Measurements from ENCODE around the gene HSDL1. TPM values are rescaled to one million over a fixed set of nuclear protein-coding genes. Genes with fewer than 3 reads are reported as not detected.
A peak's percentile ranks its signal among the peaks of the same experiment; 100 is the strongest.

HSDL1 gene
- total RNA-seq, 1 donor from 2014 or later = 47.7 TPM

DNA sequence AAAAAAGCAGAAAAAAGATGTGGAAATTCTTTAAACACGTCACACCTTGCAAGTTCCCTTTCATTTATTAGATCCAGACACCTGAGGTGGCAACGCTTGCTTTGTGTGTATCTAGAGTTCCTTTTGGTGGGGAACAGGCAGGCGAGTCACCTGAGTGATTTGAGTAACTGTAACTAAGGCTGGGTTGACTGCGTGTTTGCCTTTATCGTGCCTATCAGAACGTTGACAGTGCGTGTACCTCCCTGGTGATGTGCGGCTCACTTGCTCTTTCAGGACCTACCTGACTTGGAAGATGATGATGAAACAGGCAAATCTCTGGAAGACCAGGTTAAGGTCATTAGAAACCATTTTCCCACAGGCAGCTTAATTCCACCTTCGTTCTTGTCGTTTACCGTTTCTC lies 29.4 kb upstream of the HSDL1 start:
- H3K4me3 Mint-ChIP-seq (ENCODE audit: low read depth) = no peak overlapping the region
- TF ChIP-seq, protein P1, sequence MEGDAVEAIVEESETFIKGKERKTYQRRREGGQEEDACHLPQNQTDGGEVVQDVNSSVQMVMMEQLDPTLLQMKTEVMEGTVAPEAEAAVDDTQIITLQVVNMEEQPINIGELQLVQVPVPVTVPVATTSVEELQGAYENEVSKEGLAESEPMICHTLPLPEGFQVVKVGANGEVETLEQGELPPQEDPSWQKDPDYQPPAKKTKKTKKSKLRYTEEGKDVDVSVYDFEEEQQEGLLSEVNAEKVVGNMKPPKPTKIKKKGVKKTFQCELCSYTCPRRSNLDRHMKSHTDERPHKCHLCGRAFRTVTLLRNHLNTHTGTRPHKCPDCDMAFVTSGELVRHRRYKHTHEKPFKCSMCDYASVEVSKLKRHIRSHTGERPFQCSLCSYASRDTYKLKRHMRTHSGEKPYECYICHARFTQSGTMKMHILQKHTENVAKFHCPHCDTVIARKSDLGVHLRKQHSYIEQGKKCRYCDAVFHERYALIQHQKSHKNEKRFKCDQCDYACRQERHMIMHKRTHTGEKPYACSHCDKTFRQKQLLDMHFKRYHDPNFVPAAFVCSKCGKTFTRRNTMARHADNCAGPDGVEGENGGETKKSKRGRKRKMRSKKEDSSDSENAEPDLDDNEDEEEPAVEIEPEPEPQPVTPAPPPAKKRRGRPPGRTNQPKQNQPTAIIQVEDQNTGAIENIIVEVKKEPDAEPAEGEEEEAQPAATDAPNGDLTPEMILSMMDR (IDR thresholded peaks at IDR 0.05; ENCODE audit: unreplicated experiment) = no peak
- H3K27me3 Mint-ChIP-seq = peaks cover 7% of the 10 kb centered on the region
- H3K36me3 Mint-ChIP-seq (ENCODE audit: insufficient read depth) = peaks cover 1% of the 10 kb centered on the region
- H3K4me1 Mint-ChIP-seq (ENCODE audit: low read depth) = peaks cover 4% of the 10 kb centered on the region
- no peak for DNase-seq (ENCODE audit: low spot score, unreplicated experiment)
- H3K27ac Mint-ChIP-seq = peak overlapping the region; percentile 67
- H3K9me3 Mint-ChIP-seq (ENCODE audit: low read depth) = no peaks in the 10 kb centered on the region

DNA sequence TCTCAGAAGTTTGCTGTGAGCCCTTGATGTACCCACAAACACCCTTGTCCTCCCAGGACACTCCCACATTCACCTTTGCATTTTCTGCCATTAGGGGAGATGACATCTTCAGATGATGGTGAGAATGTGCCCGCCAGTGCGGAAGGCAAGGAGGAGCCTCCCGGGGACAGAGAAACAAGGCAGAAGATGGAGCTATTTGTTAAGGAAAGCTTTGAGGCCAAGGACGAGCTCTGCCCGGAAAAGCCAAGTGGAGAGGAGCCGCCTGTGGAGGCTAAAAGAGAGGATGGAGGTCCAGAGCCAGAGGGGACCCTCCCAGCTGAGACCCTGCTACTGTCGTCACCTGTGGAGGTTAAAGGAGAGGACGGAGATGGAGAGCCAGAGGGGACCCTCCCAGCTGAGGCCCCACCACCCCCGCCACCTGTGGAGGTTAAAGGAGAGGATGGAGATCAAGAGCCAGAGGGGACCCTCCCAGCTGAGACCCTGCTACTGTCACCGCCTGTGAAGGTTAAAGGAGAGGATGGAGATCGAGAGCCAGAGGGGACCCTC lies 24.9 kb upstream of the HSDL1 start:
- Mint-ChIP-seq H3K27ac (no peak overlapping the region), H3K9me3 (ENCODE audit: low read depth) (no peaks in the 10 kb centered on the region), H3K4me3 (ENCODE audit: low read depth) (no peak overlapping the region), H3K4me1 (ENCODE audit: low read depth) (no peaks in the 10 kb centered on the region), H3K27me3 (peaks cover 13% of the 10 kb centered on the region), H3K36me3 (ENCODE audit: insufficient read depth) (no peaks in the 10 kb centered on the region)
- TF ChIP-seq, protein P1 (IDR thresholded peaks at IDR 0.05; ENCODE audit: unreplicated experiment) = no peak
- DNase-seq (ENCODE audit: low spot score, unreplicated experiment) = no peak

GRCh38 chr16:84166796-84167695 lies 22.1 kb upstream of the HSDL1 start:
- Mint-ChIP-seq H3K27me3 (peaks cover 23% of the 10 kb centered on the region), H3K27ac (no peak overlapping the region), H3K36me3 (ENCODE audit: insufficient read depth) (no peaks in the 10 kb centered on the region), H3K9me3 (ENCODE audit: low read depth) (no peaks in the 10 kb centered on the region), H3K4me1 (ENCODE audit: low read depth) (no peaks in the 10 kb centered on the region), H3K4me3 (ENCODE audit: low read depth) (no peak overlapping the region)
- TF ChIP-seq, protein P1 (IDR thresholded peaks at IDR 0.05; ENCODE audit: unreplicated experiment) = no peak
- no peak for DNase-seq (ENCODE audit: low spot score, unreplicated experiment)

- no peak for DNase-seq (ENCODE audit: low spot score, unreplicated experiment)
- H3K27ac Mint-ChIP-seq = peak overlapping the region; percentile 58
- TF ChIP-seq, protein P1 (IDR thresholded peaks at IDR 0.05; ENCODE audit: unreplicated experiment) = no peak
- no peaks in the 10 kb centered on the region for H3K4me1 Mint-ChIP-seq (ENCODE audit: low read depth)
- H3K36me3 Mint-ChIP-seq (ENCODE audit: insufficient read depth) = no peaks in the 10 kb centered on the region
- peaks cover 26% of the 10 kb centered on the region for H3K27me3 Mint-ChIP-seq
- H3K9me3 Mint-ChIP-seq (ENCODE audit: low read depth) = no peaks in the 10 kb centered on the region
- H3K4me3 Mint-ChIP-seq (ENCODE audit: low read depth) = no peak overlapping the region
These were observed 20.8 kb upstream of the HSDL1 start for GRCh38 chr16:84165746-84166145.

GRCh38 chr16:84161801-84162200 lies 16.8 kb upstream of the HSDL1 start:
- H3K9me3 Mint-ChIP-seq (ENCODE audit: low read depth) = no peaks in the 10 kb centered on the region
- no peaks in the 10 kb centered on the region for H3K4me1 Mint-ChIP-seq (ENCODE audit: low read depth)
- no peaks in the 10 kb centered on the region for H3K36me3 Mint-ChIP-seq (ENCODE audit: insufficient read depth)
- H3K27me3 Mint-ChIP-seq = peaks cover 25% of the 10 kb centered on the region
- DNase-seq (ENCODE audit: low spot score, unreplicated experiment) = no peak
- TF ChIP-seq, protein P1 (IDR thresholded peaks at IDR 0.05; ENCODE audit: unreplicated experiment) = no peak
- no peak overlapping the region for H3K27ac Mint-ChIP-seq
- no peak overlapping the region for H3K4me3 Mint-ChIP-seq (ENCODE audit: low read depth)
